Vagina (tissue), 2 donors: ENCODE data around the gene OTOGL. TPM values are rescaled to one million over a fixed set of nuclear protein-coding genes. Genes with fewer than 3 reads are reported as not detected.
"Not testable (repeated sequence)": the region's sequence is repeated elsewhere in the genome, so short reads cannot be mapped to it uniquely, and the experiment has no call there.

ENCODE experiments used
- DNase-seq, 2 donors: peaks; one replicate each; pipeline ENCODE4 v3.0.0-alpha.2; 2017; ENCODE audit errors: extremely low spot score in 2 of 2
- H3K27ac ChIP-seq: fragments of 200-600 bp; sonication (generic); one replicate; pipeline ENCODE4 v1.5.1; 2019
- H3K27me3 ChIP-seq: fragments of 200-600 bp; sonication (generic); one replicate; pipeline ENCODE4 v1.5.1; 2019
- H3K36me3 ChIP-seq, 2 donors: fragments of 200-600 bp; sonication (generic); one replicate each; pipeline ENCODE4 v1.5.1; 2017 to 2019
- H3K4me1 ChIP-seq: fragments of 200-600 bp; sonication (generic); one replicate; pipeline ENCODE4 v1.5.1; 2019
- H3K4me3 ChIP-seq, 2 donors: fragments of 200-600 bp; sonication (generic); 1 replicate in 1 of 2; 2 replicates in 1 of 2; pipeline ENCODE4 v1.5.1; 2016 to 2019
- H3K9me3 ChIP-seq: fragments of 200-600 bp; sonication (generic); one replicate; pipeline ENCODE4 v1.5.1; 2019
- POLR2A ChIP-seq, 2 donors: fragments of 450-650 bp; IDR thresholded peaks; one replicate each; pipeline ENCODE4 v1.6.1; 2017; ENCODE audit warnings: antibody characterized with exemption in 2 of 2, mild to moderate bottlenecking in 2 of 2, moderate library complexity in 2 of 2
- POLR2AphosphoS5 ChIP-seq, 2 donors: sonication (generic); formaldehyde crosslinking; IDR thresholded peaks; one replicate each; pipeline ENCODE4 v1.9.0; 2017; ENCODE audit warnings: antibody characterized with exemption in 2 of 2, mild to moderate bottlenecking in 2 of 2, low read depth in 1 of 2; ENCODE audit not compliant: insufficient read depth in 1 of 2
- intact Hi-C: fragments of 100-400 bp; cut with DNase I; formaldehyde crosslinking; loops from one replicate; pipeline ENCODE4 v1.15.1; 2023
- total RNA-seq: library from RNA; depleted of rRNA; stranded (reverse); fragments of >200 nt; gene quantifications from one replicate; pipeline ENCODE4 v1.2.3, GENCODE V29; 2016
- TF ChIP-seq, protein P1 (sequence below), 3 experiments: fragments of 450-650 bp in 2 of 3; fragments of 200-600 bp in 1 of 3; sonication (generic) in 1 of 3; IDR thresholded peaks; one replicate each; pipeline ENCODE4 v1.5.1; 2017 to 2019; ENCODE audit warnings: antibody characterized with exemption in 3 of 3, mild to moderate bottlenecking in 2 of 3, moderate library complexity in 2 of 3

The OTOGL gene
- total RNA-seq, 1 donor from 2014 or later: under 0.01 TPM

DNA sequence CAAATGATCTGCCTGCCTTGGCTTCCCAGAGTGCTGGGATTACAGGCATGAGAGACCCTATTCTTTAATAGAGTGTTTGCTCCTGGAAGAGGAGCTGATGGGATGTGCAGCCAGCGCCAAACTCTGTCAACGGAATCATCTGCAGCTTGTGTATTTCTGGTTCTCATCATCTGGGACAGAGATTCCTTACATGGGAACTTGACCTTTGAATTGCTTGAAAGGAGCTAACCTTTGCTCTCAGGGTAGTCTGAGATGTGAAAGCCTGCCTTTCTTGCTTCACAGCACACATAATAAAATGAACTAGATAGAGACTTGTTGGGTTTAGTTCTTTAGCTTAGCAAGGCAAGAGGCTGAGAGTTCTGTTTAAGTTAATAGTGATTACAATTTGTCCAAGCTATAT is 120.0 kb downstream of the OTOGL start:
- no peaks in the 10 kb centered on the region for H3K9me3 ChIP-seq
- no peak for DNase-seq
- TF ChIP-seq POLR2A (IDR thresholded peaks at IDR 0.05): no peak
- TF ChIP-seq, protein P1, sequence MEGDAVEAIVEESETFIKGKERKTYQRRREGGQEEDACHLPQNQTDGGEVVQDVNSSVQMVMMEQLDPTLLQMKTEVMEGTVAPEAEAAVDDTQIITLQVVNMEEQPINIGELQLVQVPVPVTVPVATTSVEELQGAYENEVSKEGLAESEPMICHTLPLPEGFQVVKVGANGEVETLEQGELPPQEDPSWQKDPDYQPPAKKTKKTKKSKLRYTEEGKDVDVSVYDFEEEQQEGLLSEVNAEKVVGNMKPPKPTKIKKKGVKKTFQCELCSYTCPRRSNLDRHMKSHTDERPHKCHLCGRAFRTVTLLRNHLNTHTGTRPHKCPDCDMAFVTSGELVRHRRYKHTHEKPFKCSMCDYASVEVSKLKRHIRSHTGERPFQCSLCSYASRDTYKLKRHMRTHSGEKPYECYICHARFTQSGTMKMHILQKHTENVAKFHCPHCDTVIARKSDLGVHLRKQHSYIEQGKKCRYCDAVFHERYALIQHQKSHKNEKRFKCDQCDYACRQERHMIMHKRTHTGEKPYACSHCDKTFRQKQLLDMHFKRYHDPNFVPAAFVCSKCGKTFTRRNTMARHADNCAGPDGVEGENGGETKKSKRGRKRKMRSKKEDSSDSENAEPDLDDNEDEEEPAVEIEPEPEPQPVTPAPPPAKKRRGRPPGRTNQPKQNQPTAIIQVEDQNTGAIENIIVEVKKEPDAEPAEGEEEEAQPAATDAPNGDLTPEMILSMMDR (IDR thresholded peaks at IDR 0.05): no peak
- TF ChIP-seq POLR2AphosphoS5 (IDR thresholded peaks at IDR 0.05; ENCODE audit: insufficient read depth in 1 of 2, low read depth in 1 of 2): no peak
- no peaks in the 10 kb centered on the region for H3K27me3 ChIP-seq
- H3K4me1 ChIP-seq: no peaks in the 10 kb centered on the region
- no peak overlapping the region for H3K27ac ChIP-seq
- H3K4me3 ChIP-seq: no peak overlapping the region
- intact Hi-C loops: no loop called here
- H3K36me3 ChIP-seq: no peaks in the 10 kb centered on the region

DNA sequence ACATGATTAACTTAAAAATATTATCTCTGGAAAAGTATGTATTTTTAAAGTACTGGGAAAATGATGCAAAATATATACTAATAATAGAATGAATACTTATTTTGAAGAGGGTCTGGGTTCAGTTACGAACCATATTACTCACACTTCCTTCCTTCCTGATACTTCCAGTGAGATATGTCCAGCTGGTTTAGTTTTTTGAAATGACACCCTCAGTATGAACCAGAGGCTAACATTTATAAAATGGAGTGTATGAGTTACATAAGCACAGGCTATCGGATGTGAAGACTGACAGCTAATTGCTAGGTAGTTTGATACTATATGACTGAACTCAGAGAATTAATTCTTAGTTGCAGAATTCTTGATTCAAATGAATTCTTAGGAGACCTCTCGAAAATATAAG is 122.9 kb downstream of the OTOGL start:
- intact Hi-C loops: no loop called here
- no peak overlapping the region for H3K27ac ChIP-seq
- no peak for DNase-seq
- H3K9me3 ChIP-seq: no peaks in the 10 kb centered on the region
- no peaks in the 10 kb centered on the region for H3K4me1 ChIP-seq
- H3K36me3 ChIP-seq: no peaks in the 10 kb centered on the region
- H3K27me3 ChIP-seq: no peaks in the 10 kb centered on the region
- no peak for TF ChIP-seq POLR2A (IDR thresholded peaks at IDR 0.05)
- H3K4me3 ChIP-seq: no peak overlapping the region

DNA sequence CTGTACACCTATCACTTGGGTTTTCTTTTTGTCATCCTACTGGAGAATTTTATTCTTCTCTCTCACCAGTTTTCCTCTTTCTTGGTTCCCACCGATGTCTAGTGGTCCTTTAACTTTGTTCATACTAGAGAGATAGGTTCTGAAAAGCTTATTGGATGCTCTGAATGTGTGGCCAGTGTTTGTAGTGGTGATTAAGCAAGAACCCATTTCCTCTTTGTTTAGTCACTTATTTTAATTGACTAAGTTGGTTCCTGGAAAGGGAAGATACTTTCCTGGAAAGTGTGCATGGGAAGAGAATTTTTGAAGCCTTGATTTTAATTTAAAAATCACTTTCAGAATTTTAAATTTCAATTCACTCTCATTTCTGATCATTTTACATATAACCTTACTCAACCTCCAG is 127.2 kb downstream of the OTOGL start:
- no peak for TF ChIP-seq POLR2AphosphoS5 (IDR thresholded peaks at IDR 0.05; ENCODE audit: insufficient read depth in 1 of 2, low read depth in 1 of 2)
- no peak for TF ChIP-seq POLR2A (IDR thresholded peaks at IDR 0.05)
- TF ChIP-seq, protein P1 (IDR thresholded peaks at IDR 0.05): no peak
- H3K4me3 ChIP-seq: no peak overlapping the region
- no peak for DNase-seq
- no peaks in the 10 kb centered on the region for H3K9me3 ChIP-seq
- no peaks in the 10 kb centered on the region for H3K27me3 ChIP-seq
- no peaks in the 10 kb centered on the region for H3K36me3 ChIP-seq
- no peak overlapping the region for H3K27ac ChIP-seq
- no peaks in the 10 kb centered on the region for H3K4me1 ChIP-seq
- intact Hi-C loops: no loop called here

DNA sequence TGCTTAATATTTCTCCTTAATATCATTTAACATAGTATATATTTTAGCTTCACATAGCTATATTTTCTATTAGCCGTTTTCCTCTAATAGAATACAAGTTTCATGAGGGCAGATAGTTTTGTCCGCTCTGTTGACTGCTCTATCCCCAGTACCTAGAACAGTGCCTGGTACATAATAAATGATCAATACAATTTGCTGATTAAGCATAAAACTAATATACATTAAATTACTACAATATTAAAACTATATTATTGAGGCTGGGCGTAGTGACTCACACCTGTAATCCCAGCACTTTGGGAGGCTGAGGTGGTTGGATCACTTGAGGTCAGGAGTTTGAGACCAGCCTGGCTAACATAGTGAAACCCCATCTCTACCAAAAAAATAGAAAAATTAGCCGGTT is 128.6 kb downstream of the OTOGL start:
- H3K27me3 ChIP-seq, H3K9me3 ChIP-seq, DNase-seq, H3K27ac ChIP-seq, H3K4me3 ChIP-seq, intact Hi-C loops, H3K4me1 ChIP-seq, H3K36me3 ChIP-seq: not testable (repeated sequence)

DNA sequence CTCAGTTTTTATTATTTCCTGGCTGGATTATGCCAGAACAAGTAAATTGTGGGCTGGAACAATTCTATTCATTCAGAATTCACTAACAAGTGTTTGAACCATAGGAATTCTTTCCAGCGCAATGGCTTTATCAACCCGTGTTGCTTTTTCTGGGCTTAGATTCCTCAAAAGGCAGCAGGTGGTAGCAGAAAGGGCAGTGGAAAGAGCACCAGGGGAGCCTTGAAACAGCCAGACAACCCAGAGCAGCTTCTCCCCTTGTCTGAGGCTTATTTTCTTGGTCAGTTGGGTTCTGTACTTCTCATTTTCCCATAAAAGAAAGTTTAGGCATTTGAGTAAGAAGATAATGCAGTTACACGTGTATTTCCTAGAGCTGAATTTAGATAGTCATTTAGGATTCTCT is 130.7 kb downstream of the OTOGL start:
- DNase-seq: no peak
- no peaks in the 10 kb centered on the region for H3K36me3 ChIP-seq
- no peaks in the 10 kb centered on the region for H3K27me3 ChIP-seq
- TF ChIP-seq POLR2AphosphoS5 (IDR thresholded peaks at IDR 0.05; ENCODE audit: insufficient read depth in 1 of 2, low read depth in 1 of 2): no peak
- no peak overlapping the region for H3K4me3 ChIP-seq
- no peaks in the 10 kb centered on the region for H3K4me1 ChIP-seq
- H3K27ac ChIP-seq: no peak overlapping the region
- no peaks in the 10 kb centered on the region for H3K9me3 ChIP-seq
- intact Hi-C loops: no loop called here

DNA sequence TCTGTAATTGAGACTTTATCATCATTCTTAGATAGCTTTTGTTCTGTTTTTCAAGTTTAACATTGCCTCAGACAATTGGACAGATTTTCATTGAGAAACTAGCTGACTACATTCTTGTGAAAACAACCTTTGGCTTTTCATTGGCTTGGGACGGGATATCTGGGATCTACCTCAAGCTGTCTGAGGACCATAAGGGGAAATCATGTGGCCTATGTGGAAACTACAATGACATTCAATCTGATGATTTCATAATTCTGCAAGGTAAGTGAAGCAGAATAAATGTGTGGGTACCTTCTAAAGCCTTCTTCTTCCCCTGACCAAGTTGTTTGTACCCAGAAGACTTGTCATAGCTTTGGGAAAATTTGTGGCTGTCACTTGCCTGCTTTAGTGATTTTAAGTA is 133.5 kb downstream of the OTOGL start:
- Histone ChIP-seq H3K27me3 (no peaks in the 10 kb centered on the region), H3K4me3 (no peak overlapping the region), H3K4me1 (no peaks in the 10 kb centered on the region), H3K9me3 (no peaks in the 10 kb centered on the region), H3K27ac (no peak overlapping the region), H3K36me3 (no peaks in the 10 kb centered on the region)
- TF ChIP-seq, protein P1 (IDR thresholded peaks at IDR 0.05): no peak
- TF ChIP-seq POLR2A (IDR thresholded peaks at IDR 0.05): no peak
- TF ChIP-seq POLR2AphosphoS5 (IDR thresholded peaks at IDR 0.05; ENCODE audit: insufficient read depth in 1 of 2, low read depth in 1 of 2): no peak
- no peak for DNase-seq
- intact Hi-C loops: no loop called here

DNA sequence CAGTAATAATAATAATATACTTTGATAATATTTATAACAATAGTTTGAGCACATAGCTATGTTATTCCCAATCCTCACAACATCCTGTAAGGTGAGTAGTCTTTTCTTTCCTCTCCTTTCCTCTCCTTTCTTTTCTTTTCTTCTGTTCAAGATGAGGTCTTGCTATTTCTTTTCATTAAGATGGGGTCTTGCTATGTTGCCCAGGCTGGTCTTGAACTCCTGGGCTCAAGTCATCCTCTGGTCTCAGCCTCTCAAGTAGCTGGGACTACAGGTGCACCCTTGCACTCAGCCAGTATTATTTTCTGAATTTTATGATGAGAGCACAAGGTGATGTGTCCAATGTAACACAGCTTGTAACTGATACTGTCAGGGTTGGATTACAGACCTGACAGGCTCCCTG is 134.6 kb downstream of the OTOGL start:
- intact Hi-C loops: no loop called here
- no peaks in the 10 kb centered on the region for H3K36me3 ChIP-seq
- no peaks in the 10 kb centered on the region for H3K9me3 ChIP-seq
- H3K27ac ChIP-seq: no peak overlapping the region
- TF ChIP-seq, protein P1 (IDR thresholded peaks at IDR 0.05): no peak
- DNase-seq: no peak
- H3K4me3 ChIP-seq: no peak overlapping the region
- H3K4me1 ChIP-seq: no peaks in the 10 kb centered on the region
- no peaks in the 10 kb centered on the region for H3K27me3 ChIP-seq
